Measurements from ENCODE around the gene C6orf62.
"Not testable (repeated sequence)": the region's sequence is repeated elsewhere in the genome, so short reads cannot be mapped to it uniquely, and the experiment has no call there.

Gene C6orf62

GRCh38 chr6:24730653-24731052 lies 11.7 kb upstream of the C6orf62 start:
- Mint-ChIP-seq H3K9me3 (peaks cover 24% of the 10 kb centered on the region), H3K36me3 (ENCODE audit: low read depth) (peaks cover 20% of the 10 kb centered on the region), H3K27ac (peak overlapping the region; percentile 18), H3K4me1 (ENCODE audit: low read depth) (peaks cover 34% of the 10 kb centered on the region)
- intact Hi-C loops (cut with micrococcal nuclease) = loop anchor here (1.0 kb wide), 1 partner anchor 12 kb away; no protein-coding TSS in a partner anchor
- H3K4me3 Mint-ChIP-seq, H3K27me3 Mint-ChIP-seq: not testable (repeated sequence)

- Mint-ChIP-seq H3K27ac (no peak overlapping the region), H3K9me3 (no peaks in the 10 kb centered on the region), H3K27me3 (no peaks in the 10 kb centered on the region), H3K4me3 (no peak overlapping the region), H3K4me1 (ENCODE audit: low read depth) (peaks cover 9% of the 10 kb centered on the region), H3K36me3 (ENCODE audit: low read depth) (peaks cover 26% of the 10 kb centered on the region)
- intact Hi-C loops (cut with micrococcal nuclease) = no loop called here
Observed at GRCh38 chr6:24723270-24723669, 4.3 kb upstream of the C6orf62 start.

GRCh38 chr6:24721461-24722215 lies 2.7 kb upstream of the C6orf62 start:
- Mint-ChIP-seq H3K27ac (peak overlapping the region; percentile 98), H3K9me3 (no peaks in the 10 kb centered on the region), H3K36me3 (ENCODE audit: low read depth) (peaks cover 43% of the 10 kb centered on the region), H3K4me3 (peak overlapping the region; percentile 99), H3K4me1 (ENCODE audit: low read depth) (peaks cover 21% of the 10 kb centered on the region), H3K27me3 (no peaks in the 10 kb centered on the region)
- intact Hi-C loops (cut with micrococcal nuclease) = loop anchor here (1.0 to 2.0 kb wide), 4 partner anchors 8 to 55 kb away; partner anchors contain the start of genes ACOT13, GMNN and TDP2

- Mint-ChIP-seq H3K9me3 (no peaks in the 10 kb centered on the region), H3K4me1 (ENCODE audit: low read depth) (peaks cover 23% of the 10 kb centered on the region), H3K27ac (peak overlapping the region; percentile 98), H3K27me3 (no peaks in the 10 kb centered on the region), H3K4me3 (peak overlapping the region; percentile 99), H3K36me3 (ENCODE audit: low read depth) (peaks cover 51% of the 10 kb centered on the region)
- intact Hi-C loops (cut with micrococcal nuclease) = loop anchor here (1.0 to 2.0 kb wide), 4 partner anchors 8 to 54 kb away; partner anchors contain the start of genes ACOT13, GMNN and TDP2
Observed at GRCh38 chr6:24720604-24721460, 1.9 kb upstream of the C6orf62 start.

GRCh38 chr6:24720131-24720603 lies 1.2 kb upstream of the C6orf62 start:
- intact Hi-C loops (cut with micrococcal nuclease) = loop anchor here (2.0 kb wide), 2 partner anchors 53 to 55 kb away; partner anchors contain the start of genes ACOT13, GMNN and TDP2
- peak overlapping the region; percentile 98 for H3K27ac Mint-ChIP-seq
- peaks cover 57% of the 10 kb centered on the region for H3K36me3 Mint-ChIP-seq (ENCODE audit: low read depth)
- H3K4me3 Mint-ChIP-seq = peak overlapping the region; percentile 99
- peaks cover 27% of the 10 kb centered on the region for H3K4me1 Mint-ChIP-seq (ENCODE audit: low read depth)
- no peaks in the 10 kb centered on the region for H3K27me3 Mint-ChIP-seq
- H3K9me3 Mint-ChIP-seq = no peaks in the 10 kb centered on the region

- intact Hi-C loops (cut with micrococcal nuclease) = loop anchor here (1.0 kb wide), 1 partner anchor 48 kb away; no protein-coding TSS in a partner anchor
- peaks cover 34% of the 10 kb centered on the region for H3K4me1 Mint-ChIP-seq (ENCODE audit: low read depth)
- peak overlapping the region; percentile 99 for H3K4me3 Mint-ChIP-seq
- H3K36me3 Mint-ChIP-seq (ENCODE audit: low read depth) = peaks cover 73% of the 10 kb centered on the region
- H3K9me3 Mint-ChIP-seq = no peaks in the 10 kb centered on the region
- H3K27me3 Mint-ChIP-seq = no peaks in the 10 kb centered on the region
- peak overlapping the region; percentile 98 for H3K27ac Mint-ChIP-seq
Observed at GRCh38 chr6:24718449-24719124, 367 bp downstream of the C6orf62 start.

GRCh38 chr6:24716602-24717148 lies 2.3 kb downstream of the C6orf62 start:
- Mint-ChIP-seq H3K4me1 (ENCODE audit: low read depth) (peaks cover 47% of the 10 kb centered on the region), H3K36me3 (ENCODE audit: low read depth) (peaks cover 90% of the 10 kb centered on the region), H3K4me3 (peak overlapping the region; percentile 99)
- intact Hi-C loops (cut with micrococcal nuclease); H3K9me3 Mint-ChIP-seq; H3K27me3 Mint-ChIP-seq; H3K27ac Mint-ChIP-seq: not testable (repeated sequence)

- Mint-ChIP-seq H3K27me3 (no peaks in the 10 kb centered on the region), H3K36me3 (ENCODE audit: low read depth) (peaks cover 95% of the 10 kb centered on the region), H3K4me1 (ENCODE audit: low read depth) (peaks cover 44% of the 10 kb centered on the region), H3K9me3 (no peaks in the 10 kb centered on the region), H3K27ac (no peak overlapping the region), H3K4me3 (no peak overlapping the region)
- intact Hi-C loops (cut with micrococcal nuclease) = no loop called here
Observed at GRCh38 chr6:24710519-24711303, 8.2 kb downstream of the C6orf62 start.

- Mint-ChIP-seq H3K4me1 (ENCODE audit: low read depth) (peaks cover 33% of the 10 kb centered on the region), H3K27me3 (no peaks in the 10 kb centered on the region), H3K36me3 (ENCODE audit: low read depth) (peaks cover 92% of the 10 kb centered on the region), H3K4me3 (no peak overlapping the region), H3K27ac (peak overlapping the region; percentile 32), H3K9me3 (no peaks in the 10 kb centered on the region)
- intact Hi-C loops (cut with micrococcal nuclease) = no loop called here
Observed at GRCh38 chr6:24709014-24709711, 9.8 kb downstream of the C6orf62 start.

- intact Hi-C loops (cut with micrococcal nuclease) = no loop called here
Observed at GRCh38 chr6:24708612-24709011, 10.3 kb downstream of the C6orf62 start.

GRCh38 chr6:24704468-24704867 lies 14.5 kb downstream of the C6orf62 start:
- H3K4me1 Mint-ChIP-seq (ENCODE audit: low read depth) = peaks cover 20% of the 10 kb centered on the region
- intact Hi-C loops (cut with micrococcal nuclease) = no loop called here
- peaks cover 88% of the 10 kb centered on the region for H3K36me3 Mint-ChIP-seq (ENCODE audit: low read depth)
- H3K9me3 Mint-ChIP-seq = no peaks in the 10 kb centered on the region
- no peak overlapping the region for H3K4me3 Mint-ChIP-seq
- no peaks in the 10 kb centered on the region for H3K27me3 Mint-ChIP-seq
- no peak overlapping the region for H3K27ac Mint-ChIP-seq

More at GRCh38 chr6:24708612-24709011, 10.3 kb downstream of the C6orf62 start:
- H3K27me3 Mint-ChIP-seq = no peaks in the 10 kb centered on the region
- peaks cover 38% of the 10 kb centered on the region for H3K4me1 Mint-ChIP-seq (ENCODE audit: low read depth)
- H3K27ac Mint-ChIP-seq = peak overlapping the region; percentile 32
- peaks cover 92% of the 10 kb centered on the region for H3K36me3 Mint-ChIP-seq (ENCODE audit: low read depth)
- H3K4me3 Mint-ChIP-seq = no peak overlapping the region
- no peaks in the 10 kb centered on the region for H3K9me3 Mint-ChIP-seq

GRCh38 chr6:24702720-24703282 lies 16.2 kb downstream of the C6orf62 start:
- H3K9me3 Mint-ChIP-seq = no peaks in the 10 kb centered on the region
- no peaks in the 10 kb centered on the region for H3K27me3 Mint-ChIP-seq
- H3K36me3 Mint-ChIP-seq (ENCODE audit: low read depth) = peaks cover 81% of the 10 kb centered on the region
- no peak overlapping the region for H3K27ac Mint-ChIP-seq
- no peak overlapping the region for H3K4me3 Mint-ChIP-seq
- H3K4me1 Mint-ChIP-seq (ENCODE audit: low read depth) = peaks cover 20% of the 10 kb centered on the region
- intact Hi-C loops (cut with micrococcal nuclease) = no loop called here
